PFSK-1 (cell line): Measurements from ENCODE around the gene USP36. TPM values are rescaled to one million over a fixed set of nuclear protein-coding genes. Genes with fewer than 3 reads are reported as not detected.
A peak's percentile ranks its signal among the peaks of the same experiment; 100 is the strongest.

ENCODE experiments used
- FOXP2 ChIP-seq: optimal IDR thresholded peaks from 2 replicates; pipeline ENCODE3; 2011; ENCODE audit warnings: borderline replicate concordance, control low read depth, inconsistent platforms; ENCODE audit not compliant: insufficient read depth; ENCODE audit errors: extremely low read length, extremely low read depth
- POLR2AphosphoS5 ChIP-seq: IDR thresholded peaks from 2 replicates; pipeline ENCODE4 v1.6.1; 2012; ENCODE audit warnings: low read depth, mild to moderate bottlenecking, control low read depth, low read length, moderate library complexity
- REST ChIP-seq, 2 experiments: IDR thresholded peaks; 2 replicates each; pipeline versions ENCODE4 v1.6.1 to v1.8.0; 2011 to 2012; ENCODE audit warnings: low read depth in 2 of 2, low read length in 2 of 2, control low read depth in 1 of 2, inconsistent platforms in 1 of 2, mild to moderate bottlenecking in 1 of 2, moderate library complexity in 1 of 2; ENCODE audit not compliant: insufficient read depth in 1 of 2
- SIN3A ChIP-seq: IDR thresholded peaks from 2 replicates; pipeline ENCODE4 v1.6.1; 2012; ENCODE audit warnings: mild to moderate bottlenecking, low read length, moderate library complexity, borderline replicate concordance; ENCODE audit not compliant: insufficient read depth
- TAF1 ChIP-seq: IDR thresholded peaks from 2 replicates; pipeline ENCODE4 v1.6.1; 2012; ENCODE audit warnings: low read length, control low read depth, borderline replicate concordance; ENCODE audit not compliant: insufficient read depth
- polyA plus RNA-seq: library from polyadenylated mRNA; unstranded; fragments of >200 nt; gene quantifications from one replicate; pipeline ENCODE4 v1.2.1, GENCODE V29; 2012; ENCODE audit warnings: low read depth, missing spikeins; ENCODE audit not compliant: insufficient read length

USP36 gene
- polyA plus RNA-seq, result 132 TPM

DNA sequence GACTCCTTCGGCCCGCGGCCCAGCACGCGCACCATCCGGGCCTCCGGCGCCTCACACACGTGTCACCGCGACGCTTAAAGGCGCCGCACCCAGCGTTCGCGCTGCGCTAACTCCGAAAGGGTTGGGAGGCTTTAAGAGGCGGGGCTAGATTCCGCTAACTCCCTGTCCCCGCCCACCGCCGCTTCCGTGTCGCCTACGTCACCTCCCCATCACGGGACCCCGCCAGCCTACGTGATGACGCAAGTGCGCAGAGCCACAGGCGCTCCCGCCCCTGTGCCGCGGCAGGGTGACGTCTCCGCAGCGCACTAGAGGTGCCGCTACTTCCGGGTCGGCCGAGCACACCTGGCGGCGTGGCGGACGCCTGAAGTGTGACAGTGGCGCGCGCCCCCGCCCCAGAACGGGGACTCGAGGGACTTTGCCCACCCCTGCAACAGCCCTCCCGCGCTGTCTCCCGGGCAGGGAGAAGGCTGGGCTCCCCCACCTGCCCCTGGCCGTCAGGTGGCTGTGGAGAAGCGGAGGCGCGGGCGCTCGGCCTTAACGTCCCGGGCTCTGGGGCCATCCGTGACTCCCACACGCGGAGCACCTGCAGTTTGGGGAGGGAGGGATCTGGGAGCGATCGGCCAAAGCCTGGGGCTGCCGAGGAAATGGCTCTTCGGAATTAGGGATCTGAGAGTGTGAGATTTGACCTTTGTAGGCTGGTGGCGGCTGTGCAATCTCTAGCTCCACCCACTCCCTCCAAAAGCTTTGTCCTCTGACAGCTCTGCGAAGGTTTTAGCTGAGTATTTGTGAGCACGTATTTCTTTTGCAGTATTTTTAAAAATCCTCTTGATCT lies at the start of gene USP36:
Gene USP36, minus strand, starts transcription at position 35 of the 832 bp plus-strand sequence. CDS start 4,451 bp downstream, outside the sequence.
- TF ChIP-seq SIN3A (peak; percentile 96), TAF1 (peak; percentile 61; the same call in 1 of the 2 replicates), FOXP2 (peak; percentile 97), REST (IDR thresholded peaks at IDR 0.05; ENCODE audit: insufficient read depth in 1 of 2, low read depth in 2 of 2, low read length in 2 of 2) (0 out of 4 replicates have a peak, but pooled peaks of 1 of the 2 experiments have one; percentile 4), POLR2AphosphoS5 (peak; percentile 59)

DNA sequence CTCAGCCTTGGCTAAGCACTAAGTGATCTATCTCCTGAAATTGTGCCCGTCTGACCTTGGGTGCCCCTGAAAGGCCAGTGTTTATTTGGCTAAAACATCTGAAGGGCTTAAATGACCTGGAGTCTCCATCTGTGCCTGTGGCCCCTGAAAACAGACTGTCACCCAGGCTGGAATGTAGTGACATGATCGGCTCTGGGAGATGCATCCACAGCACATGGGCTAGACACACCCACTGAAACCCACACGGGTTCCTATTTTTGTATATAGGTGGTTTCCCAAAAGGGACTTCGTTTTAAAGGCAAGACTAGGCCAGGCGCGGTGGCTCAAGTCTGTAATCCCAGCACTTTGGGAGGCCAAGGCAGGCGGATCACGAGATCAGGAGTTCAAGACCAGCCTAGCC lies 48.9 kb upstream of the USP36 start:
- TF ChIP-seq POLR2AphosphoS5, result no peak

DNA sequence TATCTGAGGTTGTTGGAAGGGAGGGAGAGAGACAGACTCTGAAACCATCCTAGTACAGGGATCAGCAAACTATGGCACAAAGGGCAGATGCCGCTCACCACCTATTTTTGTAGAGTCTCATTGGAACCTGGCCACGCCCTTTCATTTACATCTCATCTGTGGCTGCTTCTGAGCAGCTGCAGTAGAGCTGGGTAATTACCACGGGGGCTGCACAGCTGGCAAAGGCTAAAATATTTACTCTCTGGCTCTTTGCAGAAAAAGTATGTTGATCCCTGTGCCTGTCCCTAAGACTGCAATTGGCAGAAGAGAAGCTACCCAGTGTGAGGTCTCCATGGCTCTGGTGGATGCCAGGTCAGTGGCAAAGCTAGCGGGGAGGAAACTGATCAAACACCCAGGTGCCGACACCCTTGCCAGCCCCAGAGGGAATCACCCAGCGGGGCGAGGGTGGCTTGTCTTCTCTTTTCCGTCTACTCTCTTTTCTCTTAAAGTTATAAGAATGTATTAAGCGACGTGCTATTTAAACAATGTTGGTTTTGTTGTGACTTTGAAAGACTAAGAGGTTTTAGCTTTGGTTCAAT lies 48.4 kb upstream of the USP36 start:
- TF ChIP-seq TAF1 (no peak), FOXP2 (no peak), POLR2AphosphoS5 (no peak), REST (IDR thresholded peaks at IDR 0.05; ENCODE audit: insufficient read depth in 1 of 2, low read depth in 2 of 2, low read length in 2 of 2) (no peak), SIN3A (no peak)

- no peak for TF ChIP-seq SIN3A
- no peak for TF ChIP-seq POLR2AphosphoS5
- no peak for TF ChIP-seq FOXP2
- TF ChIP-seq REST (IDR thresholded peaks at IDR 0.05; ENCODE audit: insufficient read depth in 1 of 2, low read depth in 2 of 2, low read length in 2 of 2), result no peak
- no peak for TF ChIP-seq TAF1
These were observed 46.3 kb upstream of the USP36 start for GRCh38 chr17:78886954-78887353.

- no peak for TF ChIP-seq SIN3A
- TF ChIP-seq FOXP2, result no peak
- no peak for TF ChIP-seq POLR2AphosphoS5
- TF ChIP-seq TAF1, result no peak
- no peak for TF ChIP-seq REST (IDR thresholded peaks at IDR 0.05; ENCODE audit: insufficient read depth in 1 of 2, low read depth in 2 of 2, low read length in 2 of 2)
These were observed 45.3 kb upstream of the USP36 start for GRCh38 chr17:78885956-78886355.
